K562 (cell line): ENCODE data around the gene LENEP. TPM values are rescaled to one million over a fixed set of nuclear protein-coding genes. Genes with fewer than 3 reads are reported as not detected.

ENCODE experiments used
- C11orf30 ChIP-seq: fragments of 450-650 bp; IDR thresholded peaks from 2 replicates; pipeline ENCODE4 v1.6.1; 2016; ENCODE audit warnings: low read depth, mild to moderate bottlenecking
- CREBBP ChIP-seq: IDR thresholded peaks from one replicate; pipeline ENCODE4 v1.6.1; 2012; ENCODE audit warnings: low read depth, mild to moderate bottlenecking, control low read depth, inconsistent platforms, low read length
- EHMT2 ChIP-seq: fragments of 450-650 bp; IDR thresholded peaks from 2 replicates; pipeline ENCODE4 v1.6.1; 2018; ENCODE audit warnings: antibody characterized with exemption
- GATA2 ChIP-seq: sonication (generic); formaldehyde crosslinking; IDR thresholded peaks from 2 replicates; pipeline ENCODE4 v1.4.0; 2020; ENCODE audit warnings: mild to moderate bottlenecking, missing genetic modification reagents
- KDM4B ChIP-seq, 2 experiments: fragments of 450-650 bp in 1 of 2; sonication (generic) in 1 of 2; IDR thresholded peaks; 2 replicates each; pipeline ENCODE4 v1.6.1; 2016 to 2017; ENCODE audit warnings: borderline replicate concordance in 2 of 2, antibody characterized with exemption in 1 of 2, low read depth in 1 of 2, mild to moderate bottlenecking in 1 of 2
- NFE2L1 ChIP-seq: fragments of 450-650 bp; IDR thresholded peaks from 2 replicates; pipeline ENCODE4 v1.6.1; 2016; ENCODE audit warnings: missing genetic modification characterization, low read depth, mild to moderate bottlenecking, missing compliant biosample characterization, moderate library complexity, borderline replicate concordance
- NR2C2 ChIP-seq, 2 experiments: fragments of 200-800 bp in 1 of 2; sonication (Bioruptor generic) in 1 of 2; sonication (generic) in 1 of 2; formaldehyde crosslinking in 1 of 2; IDR thresholded peaks; 2 replicates each; pipeline versions ENCODE4 v1.6.1 to v1.8.0; 2016 to 2022; ENCODE audit warnings: mild to moderate bottlenecking in 1 of 2, missing compliant biosample characterization in 1 of 2, missing genetic modification characterization in 1 of 2, missing genetic modification reagents in 1 of 2
- PURB ChIP-seq: sonication (generic); formaldehyde crosslinking; IDR thresholded peaks from 2 replicates; pipeline ENCODE4 v1.9.0; 2021; ENCODE audit warnings: low read depth, mild to moderate bottlenecking, missing genetic modification reagents
- RBM15 ChIP-seq: fragments of 200-400 bp; formaldehyde crosslinking; IDR thresholded peaks from 2 replicates; pipeline ENCODE4 v1.6.1; 2018; ENCODE audit warnings: mild to moderate bottlenecking, low read length, moderate library complexity; ENCODE audit not compliant: insufficient read depth
- RBM34 ChIP-seq: fragments of 200-400 bp; formaldehyde crosslinking; IDR thresholded peaks from 2 replicates; pipeline ENCODE4 v1.6.1; 2018; ENCODE audit warnings: low read length, borderline replicate concordance; ENCODE audit not compliant: insufficient read depth
- SIRT6 ChIP-seq: IDR thresholded peaks from one replicate; pipeline ENCODE4 v1.6.1; 2012; ENCODE audit warnings: low read depth, mild to moderate bottlenecking, control low read depth, inconsistent platforms, low read length, moderate library complexity
- SNRNP70 ChIP-seq: fragments of 200-400 bp; formaldehyde crosslinking; optimal IDR thresholded peaks from 2 replicates; pipeline ENCODE3; 2017; ENCODE audit warnings: low read depth, low read length
- SOX6 ChIP-seq: fragments of 450-650 bp; IDR thresholded peaks from 2 replicates; pipeline ENCODE4 v1.6.1; 2014; ENCODE audit warnings: mild to moderate bottlenecking
- ZFP36 ChIP-seq: fragments of 150-350 bp; IDR thresholded peaks from 2 replicates; pipeline ENCODE4 v1.6.1; 2018; ENCODE audit warnings: low read length, low read depth; ENCODE audit not compliant: partially characterized antibody
- ZNF316 ChIP-seq: fragments of 450-650 bp; IDR thresholded peaks from 2 replicates; pipeline ENCODE4 v1.6.1; 2016
- ZNF766 ChIP-seq: fragments of 200-800 bp; sonication (Bioruptor generic); conservative IDR thresholded peaks from 2 replicates; pipeline ENCODE4 v1.6.1; 2016; ENCODE audit warnings: missing genetic modification characterization, missing compliant biosample characterization
- polyA plus RNA-seq, 8 experiments: library from polyadenylated mRNA; depleted of rRNA in 4 of 8; stranded (reverse) in 5 of 8; unstranded in 3 of 8; fragments of >200 nt; fragmentation: Nextera tagmentation in 2 of 8; fragmentation: Illumina TruSeq in 1 of 8; extraction: Ambion mirVana in 2 of 8; extraction: Trizol in 1 of 8; gene quantifications; 2 replicates each; pipeline versions ENCODE4 v1.2.1 to v1.2.3, GENCODE V29; 2011 to 2014; ENCODE audit warnings: inconsistent platforms in 1 of 8, missing spikeins in 1 of 8
- total RNA-seq, 7 experiments: library from RNA; depleted of rRNA in 6 of 7; stranded (reverse); fragments of >200 nt in 6 of 7; fragmentation: Illumina TruSeq in 2 of 7; extraction: Trizol in 2 of 7; gene quantifications; 2 replicates each; pipeline versions ENCODE4 v1.2.1 to v1.2.3, GENCODE V29; 2011 to 2021; ENCODE audit warnings: low replicate concordance in 1 of 7
- TF ChIP-seq, protein P1 (sequence below): fragments of 450-650 bp; IDR thresholded peaks from 2 replicates; pipeline ENCODE4 v1.6.1; 2014; ENCODE audit warnings: low read depth, mild to moderate bottlenecking, moderate library complexity, borderline replicate concordance
- TF ChIP-seq, protein P2 (sequence below): fragments of 250-450 bp; sonication (Bioruptor Pico); IDR thresholded peaks from 2 replicates; pipeline ENCODE4 v1.5.0; 2022; ENCODE audit warnings: mild to moderate bottlenecking
- TF ChIP-seq, protein P3 (sequence below): sonication (generic); formaldehyde crosslinking; IDR thresholded peaks from 2 replicates; pipeline ENCODE4 v1.8.0; 2022; ENCODE audit warnings: mild to moderate bottlenecking, low read depth, missing genetic modification reagents
- TF ChIP-seq, protein P4 (sequence below): sonication (generic); formaldehyde crosslinking; IDR thresholded peaks from 2 replicates; pipeline ENCODE4 v1.8.1; 2023; ENCODE audit warnings: mild to moderate bottlenecking, missing genetic modification reagents, moderate library complexity
- TF ChIP-seq, protein P5 (sequence below), 2 experiments: fragments of 450-650 bp in 1 of 2; sonication (generic) in 1 of 2; formaldehyde crosslinking; conservative IDR thresholded peaks; 2 replicates each; pipeline versions ENCODE4 v1.4.0 to v1.8.1; 2020 to 2022; ENCODE audit warnings: mild to moderate bottlenecking in 1 of 2, missing genetic modification reagents in 1 of 2

LENEP gene
- total and polyA plus RNA-seq, 9 of the 15 experiments (the other 6 are each of a cell fraction or from before 2014, with no cell fraction given): 0.23 to 0.87 (median 0.67) TPM; not detected in 5

DNA sequence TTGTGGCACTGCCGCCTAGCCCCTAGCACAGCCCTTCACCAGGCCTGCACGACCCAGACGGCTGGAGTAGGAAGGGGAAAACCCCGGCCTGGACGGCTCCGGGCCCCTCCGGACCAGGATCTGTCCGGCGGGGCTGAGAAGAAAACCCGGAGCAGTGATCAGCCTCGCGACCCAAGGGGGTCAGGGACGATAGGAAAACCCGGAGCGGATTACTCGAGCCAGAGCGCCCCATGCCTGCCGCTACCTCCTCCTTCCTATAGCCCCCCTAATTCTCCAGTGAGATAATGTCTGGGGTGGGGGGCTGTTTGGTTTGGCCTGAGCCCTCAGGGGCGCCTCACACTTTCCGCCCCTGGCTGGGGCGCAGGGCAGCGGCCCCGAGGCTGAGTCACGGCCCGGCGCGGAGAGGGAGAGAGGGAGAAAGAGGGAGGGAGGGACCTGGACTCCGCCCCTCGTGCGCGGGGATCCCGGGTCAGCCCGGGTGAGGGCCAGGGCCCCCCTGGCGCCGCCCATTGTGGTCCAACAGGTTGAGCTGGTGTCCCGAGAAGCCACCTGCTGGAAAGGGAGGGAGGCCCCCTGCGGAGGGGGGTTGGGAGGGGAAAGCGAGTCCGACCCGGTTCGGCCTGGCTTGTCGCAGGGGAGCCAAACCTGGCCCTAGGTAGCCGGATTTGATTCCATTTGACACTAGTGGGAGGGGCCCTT is 7.5 kb downstream of the LENEP start (continued):
- no peak for TF ChIP-seq NR2C2 (CRISPR knock-in tag; IDR thresholded peaks at IDR 0.05)
- TF ChIP-seq NR2C2 (tag; IDR thresholded peaks at IDR 0.05): peak; percentile 62
- peak; percentile 82 for TF ChIP-seq C11orf30
- TF ChIP-seq, protein P1, sequence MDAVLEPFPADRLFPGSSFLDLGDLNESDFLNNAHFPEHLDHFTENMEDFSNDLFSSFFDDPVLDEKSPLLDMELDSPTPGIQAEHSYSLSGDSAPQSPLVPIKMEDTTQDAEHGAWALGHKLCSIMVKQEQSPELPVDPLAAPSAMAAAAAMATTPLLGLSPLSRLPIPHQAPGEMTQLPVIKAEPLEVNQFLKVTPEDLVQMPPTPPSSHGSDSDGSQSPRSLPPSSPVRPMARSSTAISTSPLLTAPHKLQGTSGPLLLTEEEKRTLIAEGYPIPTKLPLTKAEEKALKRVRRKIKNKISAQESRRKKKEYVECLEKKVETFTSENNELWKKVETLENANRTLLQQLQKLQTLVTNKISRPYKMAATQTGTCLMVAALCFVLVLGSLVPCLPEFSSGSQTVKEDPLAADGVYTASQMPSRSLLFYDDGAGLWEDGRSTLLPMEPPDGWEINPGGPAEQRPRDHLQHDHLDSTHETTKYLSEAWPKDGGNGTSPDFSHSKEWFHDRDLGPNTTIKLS: peak; percentile 72; the same call in 1 of the 2 replicates
- peak; percentile 82 for TF ChIP-seq SOX6
- TF ChIP-seq, protein P2, sequence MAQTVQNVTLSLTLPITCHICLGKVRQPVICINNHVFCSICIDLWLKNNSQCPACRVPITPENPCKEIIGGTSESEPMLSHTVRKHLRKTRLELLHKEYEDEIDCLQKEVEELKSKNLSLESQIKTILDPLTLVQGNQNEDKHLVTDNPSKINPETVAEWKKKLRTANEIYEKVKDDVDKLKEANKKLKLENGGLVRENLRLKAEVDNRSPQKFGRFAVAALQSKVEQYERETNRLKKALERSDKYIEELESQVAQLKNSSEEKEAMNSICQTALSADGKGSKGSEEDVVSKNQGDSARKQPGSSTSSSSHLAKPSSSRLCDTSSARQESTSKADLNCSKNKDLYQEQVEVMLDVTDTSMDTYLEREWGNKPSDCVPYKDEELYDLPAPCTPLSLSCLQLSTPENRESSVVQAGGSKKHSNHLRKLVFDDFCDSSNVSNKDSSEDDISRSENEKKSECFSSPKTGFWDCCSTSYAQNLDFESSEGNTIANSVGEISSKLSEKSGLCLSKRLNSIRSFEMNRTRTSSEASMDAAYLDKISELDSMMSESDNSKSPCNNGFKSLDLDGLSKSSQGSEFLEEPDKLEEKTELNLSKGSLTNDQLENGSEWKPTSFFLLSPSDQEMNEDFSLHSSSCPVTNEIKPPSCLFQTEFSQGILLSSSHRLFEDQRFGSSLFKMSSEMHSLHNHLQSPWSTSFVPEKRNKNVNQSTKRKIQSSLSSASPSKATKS (CRISPR knock-in tag): no peak
- TF ChIP-seq ZNF316: peak; percentile 78
- no peak for TF ChIP-seq ZNF766 (CRISPR knock-in tag)
- TF ChIP-seq, protein P3, sequence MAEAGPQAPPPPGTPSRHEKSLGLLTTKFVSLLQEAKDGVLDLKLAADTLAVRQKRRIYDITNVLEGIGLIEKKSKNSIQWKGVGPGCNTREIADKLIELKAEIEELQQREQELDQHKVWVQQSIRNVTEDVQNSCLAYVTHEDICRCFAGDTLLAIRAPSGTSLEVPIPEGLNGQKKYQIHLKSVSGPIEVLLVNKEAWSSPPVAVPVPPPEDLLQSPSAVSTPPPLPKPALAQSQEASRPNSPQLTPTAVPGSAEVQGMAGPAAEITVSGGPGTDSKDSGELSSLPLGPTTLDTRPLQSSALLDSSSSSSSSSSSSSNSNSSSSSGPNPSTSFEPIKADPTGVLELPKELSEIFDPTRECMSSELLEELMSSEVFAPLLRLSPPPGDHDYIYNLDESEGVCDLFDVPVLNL (CRISPR knock-in tag): no peak
- peak in 1 of 2 experiments; percentile 85; a peak in 2 of 4 replicates for TF ChIP-seq KDM4B (IDR thresholded peaks at IDR 0.05; ENCODE audit: borderline replicate concordance in 2 of 2, low read depth in 1 of 2)
- TF ChIP-seq GATA2 (CRISPR knock-in tag): no peak
- TF ChIP-seq ZFP36: no peak
- TF ChIP-seq SIRT6: no peak
- no peak for TF ChIP-seq RBM15
- TF ChIP-seq CREBBP: no peak
- no peak for TF ChIP-seq SNRNP70
- no peak for TF ChIP-seq EHMT2
- TF ChIP-seq NFE2L1 (tag): no peak
- no peak for TF ChIP-seq PURB (CRISPR knock-in tag)
- TF ChIP-seq, protein P4, sequence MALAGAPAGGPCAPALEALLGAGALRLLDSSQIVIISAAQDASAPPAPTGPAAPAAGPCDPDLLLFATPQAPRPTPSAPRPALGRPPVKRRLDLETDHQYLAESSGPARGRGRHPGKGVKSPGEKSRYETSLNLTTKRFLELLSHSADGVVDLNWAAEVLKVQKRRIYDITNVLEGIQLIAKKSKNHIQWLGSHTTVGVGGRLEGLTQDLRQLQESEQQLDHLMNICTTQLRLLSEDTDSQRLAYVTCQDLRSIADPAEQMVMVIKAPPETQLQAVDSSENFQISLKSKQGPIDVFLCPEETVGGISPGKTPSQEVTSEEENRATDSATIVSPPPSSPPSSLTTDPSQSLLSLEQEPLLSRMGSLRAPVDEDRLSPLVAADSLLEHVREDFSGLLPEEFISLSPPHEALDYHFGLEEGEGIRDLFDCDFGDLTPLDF (CRISPR knock-in tag): peak; percentile 60; the same call in 1 of the 2 replicates
- no peak for TF ChIP-seq RBM34
- TF ChIP-seq, protein P5, sequence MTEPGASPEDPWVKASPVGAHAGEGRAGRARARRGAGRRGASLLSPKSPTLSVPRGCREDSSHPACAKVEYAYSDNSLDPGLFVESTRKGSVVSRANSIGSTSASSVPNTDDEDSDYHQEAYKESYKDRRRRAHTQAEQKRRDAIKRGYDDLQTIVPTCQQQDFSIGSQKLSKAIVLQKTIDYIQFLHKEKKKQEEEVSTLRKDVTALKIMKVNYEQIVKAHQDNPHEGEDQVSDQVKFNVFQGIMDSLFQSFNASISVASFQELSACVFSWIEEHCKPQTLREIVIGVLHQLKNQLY (CRISPR knock-in tag; conservative IDR thresholded peaks at IDR 0.05): no peak
